IMR-90 (cell line): ENCODE results near the gene AFDN. TPM values are rescaled to one million over a fixed set of nuclear protein-coding genes. Genes with fewer than 3 reads are reported as not detected.
A peak's percentile ranks its signal among the peaks of the same experiment; 100 is the strongest.

Experiments
- ATAC-seq: fragments of 200-7000 bp; cut with Tn5 transposase; 2 replicates; pipeline ENCODE4 v1.9.1; 2020; ENCODE audit warnings: low read depth, mild to moderate bottlenecking, moderate library complexity
- BruUV-seq: library from RNA; stranded (reverse); fragments of 400-500 nt; replicated peaks from 2 replicates; lab custom pipeline; 2021; lab: Mats Ljungman, UMichigan
- CTCF ChIA-PET: fragments of 300-600 bp; formaldehyde crosslinking; extraction: SDS; loops from one replicate; lab custom pipeline; 2021; ENCODE audit warnings: antibody characterized with exemption; lab: Yijun Ruan, JAX
- POLR2A ChIA-PET: fragments of 300-600 bp; sonication (Branson Sonifier 250); formaldehyde crosslinking; loops from one replicate; lab custom pipeline; 2022; ENCODE audit warnings: antibody characterized with exemption; ENCODE audit not compliant: unreplicated experiment; lab: Charles Lee
- DNase-seq: peaks from one replicate; pipeline ENCODE4 v3.0.0; 2013
- H2AFZ ChIP-seq: replicated peaks from 2 replicates; pipeline ENCODE3; 2013; ENCODE audit warnings: low read length, mild to moderate bottlenecking; ENCODE audit not compliant: poor library complexity
- H2AK5ac ChIP-seq: 2 replicates; pipeline ENCODE4 v1.6.1; 2013; ENCODE audit warnings: low read depth, low read length, inconsistent platforms
- H2AK9ac ChIP-seq: replicated peaks from 2 replicates; pipeline ENCODE3; 2013; ENCODE audit warnings: mild to moderate bottlenecking, low read depth, low read length, moderate library complexity; ENCODE audit not compliant: poor library complexity
- H2BK120ac ChIP-seq: 2 replicates; pipeline ENCODE4 v1.6.1; 2013; ENCODE audit warnings: low read depth, low read length, inconsistent platforms
- H2BK15ac ChIP-seq: 3 replicates; pipeline ENCODE4 v1.6.1; 2013; ENCODE audit warnings: low read depth, low read length, inconsistent platforms
- H2BK20ac ChIP-seq: 2 replicates; pipeline ENCODE4 v1.6.1; 2013; ENCODE audit warnings: low read depth, mild to moderate bottlenecking, inconsistent platforms, low read length, moderate library complexity
- H2BK5ac ChIP-seq: 2 replicates; pipeline ENCODE4 v1.6.1; 2013; ENCODE audit warnings: mild to moderate bottlenecking, low read depth, low read length, inconsistent platforms; ENCODE audit not compliant: poor library complexity, severe bottlenecking
- H3K14ac ChIP-seq: replicated peaks from 2 replicates; pipeline ENCODE4 v1.6.1; 2013; ENCODE audit warnings: low read depth, low read length, inconsistent platforms
- H3K18ac ChIP-seq: 2 replicates; pipeline ENCODE4 v1.6.1; 2013; ENCODE audit warnings: low read depth, low read length, control low read depth
- H3K23ac ChIP-seq: 2 replicates; pipeline ENCODE4 v1.6.1; 2013; ENCODE audit warnings: low read depth, low read length, inconsistent platforms
- H3K27ac ChIP-seq: 2 replicates; pipeline ENCODE4 v1.5.1; 2013; ENCODE audit warnings: mild to moderate bottlenecking, control low read depth, low read length; ENCODE audit not compliant: insufficient read depth
- H3K27me3 ChIP-seq: 2 replicates; pipeline ENCODE4 v1.6.1; 2013; ENCODE audit warnings: low read length; ENCODE audit not compliant: control insufficient read depth, insufficient read depth
- H3K36me3 ChIP-seq: 2 replicates; pipeline ENCODE4 v1.6.1; 2013; ENCODE audit warnings: low read length, mixed read lengths; ENCODE audit not compliant: control insufficient read depth, insufficient read depth
- H3K4ac ChIP-seq: 2 replicates; pipeline ENCODE4 v1.6.1; 2013; ENCODE audit warnings: low read depth, low read length, inconsistent platforms
- H3K4me1 ChIP-seq: 2 replicates; pipeline ENCODE4 v1.6.1; 2013; ENCODE audit warnings: low read length, mixed read lengths; ENCODE audit not compliant: control insufficient read depth, insufficient read depth
- H3K4me2 ChIP-seq: 2 replicates; pipeline ENCODE4 v1.6.1; 2013; ENCODE audit warnings: low read depth, mild to moderate bottlenecking, control low read depth, low read length, moderate library complexity
- H3K4me3 ChIP-seq: 2 replicates; pipeline ENCODE4 v1.5.1; 2013; ENCODE audit warnings: low read depth, mild to moderate bottlenecking, control low read depth, low read length, moderate library complexity; ENCODE audit not compliant: insufficient read depth
- H3K56ac ChIP-seq: 2 replicates; pipeline ENCODE4 v1.6.1; 2013; ENCODE audit warnings: low read length, inconsistent platforms; ENCODE audit not compliant: insufficient read depth; ENCODE audit errors: extremely low read depth
- H3K79me1 ChIP-seq, 2 experiments: 2 replicates each; pipeline ENCODE4 v1.6.1; 2013; ENCODE audit warnings: low read length in 2 of 2, inconsistent platforms in 1 of 2, low read depth in 1 of 2
- H3K9ac ChIP-seq: 2 replicates; pipeline ENCODE4 v1.6.1; 2013; ENCODE audit warnings: low read depth, low read length, control low read depth
- H3K9me1 ChIP-seq: 2 replicates; pipeline ENCODE4 v1.6.1; 2013; ENCODE audit warnings: low read length, inconsistent platforms; ENCODE audit not compliant: insufficient read depth
- H3K9me3 ChIP-seq: 2 replicates; pipeline ENCODE4 v1.6.1; 2013; ENCODE audit warnings: low read length; ENCODE audit not compliant: control insufficient read depth, insufficient read depth
- H4K20me1 ChIP-seq: 2 replicates; pipeline ENCODE4 v1.6.1; 2013; ENCODE audit warnings: low read length, inconsistent platforms; ENCODE audit not compliant: insufficient read depth
- H4K5ac ChIP-seq: 2 replicates; pipeline ENCODE4 v1.6.1; 2013; ENCODE audit warnings: mild to moderate bottlenecking, low read depth, low read length, control low read depth
- H4K8ac ChIP-seq, 2 experiments: 2 replicates each; pipeline ENCODE4 v1.6.1; 2013; ENCODE audit warnings: low read depth in 2 of 2, low read length in 2 of 2, control low read depth in 1 of 2, inconsistent platforms in 1 of 2
- H4K91ac ChIP-seq: 2 replicates; pipeline ENCODE4 v1.6.1; 2013; ENCODE audit warnings: low read depth, low read length, inconsistent platforms; ENCODE audit not compliant: insufficient read depth
- CHD1 ChIP-seq: IDR thresholded peaks from 2 replicates; pipeline ENCODE4 v1.6.1; 2012; ENCODE audit warnings: low read depth, low read length, improper control_type of control experiment
- FOS ChIP-seq: fragments of 150-350 bp; IDR thresholded peaks from 2 replicates; pipeline ENCODE4 v1.6.1; 2016; ENCODE audit warnings: low read depth, low read length
- MAFK ChIP-seq: IDR thresholded peaks from 2 replicates; pipeline ENCODE4 v1.6.1; 2012; ENCODE audit warnings: low read depth, low read length, improper control_type of control experiment
- NFE2L2 ChIP-seq: fragments of 150-350 bp; IDR thresholded peaks from 2 replicates; pipeline ENCODE4 v1.6.1; 2016; ENCODE audit warnings: low read depth, mild to moderate bottlenecking, low read length
- POLR2A ChIP-seq: IDR thresholded peaks from 2 replicates; pipeline ENCODE4 v1.6.1; 2012; ENCODE audit warnings: mild to moderate bottlenecking, low read depth, low read length
- RCOR1 ChIP-seq: IDR thresholded peaks from 2 replicates; pipeline ENCODE4 v1.6.1; 2012; ENCODE audit warnings: mild to moderate bottlenecking, low read length, improper control_type of control experiment; ENCODE audit not compliant: insufficient replicate concordance
- WGBS, 2 experiments: methylation state at CpG; one replicate each; pipeline versions ENCODE4 v1.1.5 to v1.1.7; 2013; ENCODE audit warnings: missing lambda C conversion rate in 2 of 2; ENCODE audit not compliant: insufficient read length in 1 of 2; ENCODE audit errors: extremely low coverage in 2 of 2; 5-methylcytosine and 5-hydroxymethylcytosine counted together
- dilution Hi-C: fragments of 300-500 bp; cut with HindIII; formaldehyde crosslinking; loops from one replicate; pipeline ENCODE4 v1.14.3; 2018; ENCODE audit warnings: low sequenced_read_pairs; ENCODE audit not compliant: unreplicated experiment
- in situ Hi-C: fragments of 300-500 bp; cut with MboI; formaldehyde crosslinking; loops from 3 replicates; pipeline ENCODE4 v1.14.3; 2019; ENCODE audit warnings: low sequenced_read_pairs, inconsistent platforms, mixed read lengths
- intact Hi-C: fragments of 100-400 bp; cut with micrococcal nuclease; formaldehyde crosslinking; loops from 2 replicates; pipeline ENCODE4 v1.10.0; 2022
- polyA plus RNA-seq, 3 experiments: library from polyadenylated mRNA; depleted of rRNA; stranded (reverse); fragments of >200 nt; gene quantifications; 2 replicates each; pipeline ENCODE4 v1.2.3, GENCODE V29; 2012; ENCODE audit warnings: low replicate concordance in 1 of 3
- total RNA-seq: library from RNA; depleted of rRNA; stranded (reverse); fragments of >200 nt; gene quantifications from 2 replicates; pipeline ENCODE4 v1.2.3, GENCODE V29; 2012
- TF ChIP-seq, protein P1 (sequence below): fragments of 150-350 bp; IDR thresholded peaks from 2 replicates; pipeline ENCODE4 v1.6.1; 2017; ENCODE audit warnings: mild to moderate bottlenecking, antibody characterized with exemption, low read length, low read depth

The AFDN gene
- total and polyA plus RNA-seq, 2 of the 4 experiments (the other 2 are of a cell fraction) = 11.6 to 20.8 TPM

DNA sequence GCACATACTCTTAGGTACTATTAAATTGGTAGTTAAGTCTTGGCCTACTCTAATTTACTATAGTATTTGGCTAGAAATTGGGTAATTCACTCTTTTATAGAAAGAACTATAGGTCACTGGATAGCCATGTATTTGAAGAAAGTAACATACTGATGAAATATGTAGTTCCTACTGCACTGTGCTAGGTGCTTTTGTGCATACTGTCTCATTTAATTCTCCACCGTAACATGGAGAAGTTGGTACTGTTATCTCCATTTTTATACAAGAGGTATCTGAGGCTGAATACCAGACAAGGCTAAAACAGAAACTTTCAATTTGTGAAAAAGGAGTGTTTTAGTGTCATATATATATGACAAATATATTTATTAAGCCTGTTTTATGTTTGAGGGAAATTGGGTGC lies 29.8 kb downstream of the AFDN start:
- CTCF ChIA-PET = no interaction called here
- no CpG with 5 or more reads among the region's 1 CpG for WGBS, 2 experiments

More for the DNA sequence above, 29.8 kb downstream of the AFDN start:
- Histone ChIP-seq H3K4me3 (no peak overlapping the region), H4K5ac (no peak overlapping the region; the same call in 1 of the 2 replicates), H3K14ac (no peak overlapping the region), H3K18ac (no peak overlapping the region), H3K56ac (no peak overlapping the region), H3K23ac (no peak overlapping the region), H2AK5ac (no peak overlapping the region), H3K27ac (no peak overlapping the region), H2BK5ac (peak overlapping the region; percentile 43), H3K9ac (no peak overlapping the region), H4K8ac (peak overlapping the region in 1 of 2 experiments; percentile 51; a peak in 1 of 4 replicates), H3K36me3 (no peaks in the 10 kb centered on the region), H3K9me1 (peaks cover 2% of the 10 kb centered on the region; the same call in 1 of the 2 replicates), H2AK9ac (no peak overlapping the region), H4K20me1 (no peaks in the 10 kb centered on the region; the same call in 1 of the 2 replicates), H2BK20ac (no peak overlapping the region), H2BK15ac (no peak overlapping the region; the same call in 2 of the 3 replicates), H3K9me3 (no peaks in the 10 kb centered on the region), H3K4ac (no peak overlapping the region), H4K91ac (no peak overlapping the region), H3K27me3 (no peaks in the 10 kb centered on the region), H2AFZ (no peak overlapping the region), H3K4me1 (no peaks in the 10 kb centered on the region), H3K4me2 (no peak overlapping the region), H3K79me1 (peaks cover 3 to 16% of the 10 kb centered on the region in 2 experiments; a peak in 3 of 4 replicates), H2BK120ac (no peak overlapping the region)
- intact Hi-C loops (no loop called here), in situ Hi-C loops (no loop called here), dilution Hi-C loops (no loop called here)
- ATAC-seq (no peak), DNase-seq (no peak)
- POLR2A ChIA-PET = no interaction called here
- no peak for TF ChIP-seq MAFK
- TF ChIP-seq FOS = no peak
- TF ChIP-seq POLR2A = no peak
- no peak for TF ChIP-seq NFE2L2
- TF ChIP-seq, protein P1, sequence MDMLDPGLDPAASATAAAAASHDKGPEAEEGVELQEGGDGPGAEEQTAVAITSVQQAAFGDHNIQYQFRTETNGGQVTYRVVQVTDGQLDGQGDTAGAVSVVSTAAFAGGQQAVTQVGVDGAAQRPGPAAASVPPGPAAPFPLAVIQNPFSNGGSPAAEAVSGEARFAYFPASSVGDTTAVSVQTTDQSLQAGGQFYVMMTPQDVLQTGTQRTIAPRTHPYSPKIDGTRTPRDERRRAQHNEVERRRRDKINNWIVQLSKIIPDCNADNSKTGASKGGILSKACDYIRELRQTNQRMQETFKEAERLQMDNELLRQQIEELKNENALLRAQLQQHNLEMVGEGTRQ = no peak
- TF ChIP-seq RCOR1 = no peak
- no peak for TF ChIP-seq CHD1
- no TSS peak for BruUV-seq
